Urothelium cell line (cell line): ENCODE data around the gene AGAP1.

ENCODE experiments used
- DNase-seq: peaks from one replicate; pipeline ENCODE4 v3.0.0; 2011; ENCODE audit warnings: low spot score, mixed read lengths
- FAIRE-seq: peaks from 2 replicates; lab custom pipeline; 2011; peaks lifted over from hg19 to GRCh38; lab: Jason Lieb, UNC

Gene AGAP1

GRCh38 chr2:236180831-236181453, 687.1 kb downstream of the AGAP1 start:
- FAIRE-seq, result no peak
- DNase-seq, result peak; percentile 73
